HG03342 (cell line): Measurements from ENCODE around the gene RAB6A.

Source experiments
- ATAC-seq: cut with Tn5 transposase; IDR thresholded peaks from one replicate; pipeline ENCODE4 v1.9.1; 2021; ENCODE audit warnings: mild to moderate bottlenecking, moderate library complexity; ENCODE audit not compliant: unreplicated experiment

RAB6A gene

GRCh38 chr11:73656985-73657384 lies 103.9 kb downstream of the RAB6A start:
- ATAC-seq = no peak

- no peak for ATAC-seq
Observed at GRCh38 chr11:73655686-73656085, 105.2 kb downstream of the RAB6A start.

- no peak for ATAC-seq
Observed at GRCh38 chr11:73654482-73655021, 106.3 kb downstream of the RAB6A start.

GRCh38 chr11:73653996-73654395 lies 106.9 kb downstream of the RAB6A start:
- ATAC-seq = no peak

- no peak for ATAC-seq
Observed at GRCh38 chr11:73652856-73653559, 107.9 kb downstream of the RAB6A start.

- ATAC-seq = no peak
Observed at GRCh38 chr11:73652046-73652730, 108.7 kb downstream of the RAB6A start.

- ATAC-seq = no peak
Observed at GRCh38 chr11:73651661-73652045, 109.2 kb downstream of the RAB6A start.

- no peak for ATAC-seq
Observed at GRCh38 chr11:73651252-73651651, 109.6 kb downstream of the RAB6A start.

GRCh38 chr11:73650400-73650799 lies 110.5 kb downstream of the RAB6A start:
- ATAC-seq = no peak

GRCh38 chr11:73649206-73649605 lies 111.7 kb downstream of the RAB6A start:
- no peak for ATAC-seq

GRCh38 chr11:73648571-73649046 lies 112.3 kb downstream of the RAB6A start:
- no peak for ATAC-seq

- no peak for ATAC-seq
Observed at GRCh38 chr11:73648121-73648520, 112.8 kb downstream of the RAB6A start.

GRCh38 chr11:73647459-73648100 lies 113.3 kb downstream of the RAB6A start:
- peak; percentile 74 for ATAC-seq

GRCh38 chr11:73645972-73646631 lies 114.8 kb downstream of the RAB6A start, which contains the start of gene PLEKHB1:
TSS of gene PLEKHB1 (plus strand) at chr11:73646581. CDS start at chr11:73646609, 28 bp downstream.
- ATAC-seq = no peak

- no peak for ATAC-seq
Observed at GRCh38 chr11:73645121-73645969, 115.5 kb downstream of the RAB6A start.

GRCh38 chr11:73641668-73642067 lies 119.2 kb downstream of the RAB6A start:
- ATAC-seq = no peak

GRCh38 chr11:73640592-73640991 lies 120.3 kb downstream of the RAB6A start:
- ATAC-seq = no peak

GRCh38 chr11:73637012-73637411 lies 123.9 kb downstream of the RAB6A start:
- ATAC-seq = no peak

GRCh38 chr11:73636249-73636648 lies 124.6 kb downstream of the RAB6A start:
- ATAC-seq = no peak

- no peak for ATAC-seq
Observed at GRCh38 chr11:73635721-73636120, 125.2 kb downstream of the RAB6A start.
